Measurements from ENCODE around the gene AQR.
"Not testable (repeated sequence)": the region's sequence is repeated elsewhere in the genome, so short reads cannot be mapped to it uniquely, and the experiment has no call there.

The AQR gene

DNA sequence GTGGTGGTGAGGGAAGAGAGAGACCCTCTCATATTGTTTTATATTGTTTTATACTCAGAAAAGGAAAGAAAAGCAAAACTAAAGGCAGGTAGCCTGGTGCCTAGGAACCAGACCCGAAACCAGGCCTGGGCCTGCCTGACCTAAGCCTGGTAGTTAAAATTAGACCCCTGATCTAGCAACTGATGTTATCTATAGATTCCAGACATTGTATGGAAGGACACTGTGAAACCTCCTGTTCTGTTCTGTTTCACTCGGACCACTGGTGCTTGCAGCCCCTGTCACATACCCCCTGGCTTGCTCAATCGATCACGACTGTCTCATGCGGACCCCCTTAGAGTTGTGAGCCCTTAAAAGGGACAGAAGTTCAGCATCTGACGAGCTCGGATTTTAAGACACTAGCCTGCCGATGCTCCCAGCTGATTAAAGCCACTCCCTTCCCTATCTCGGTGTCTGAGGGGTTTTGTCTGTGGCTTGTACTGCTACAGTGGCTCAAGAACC is 156.6 kb downstream of the AQR start:
- DNase-seq (ENCODE audit: low spot score), result not testable (repeated sequence)

DNA sequence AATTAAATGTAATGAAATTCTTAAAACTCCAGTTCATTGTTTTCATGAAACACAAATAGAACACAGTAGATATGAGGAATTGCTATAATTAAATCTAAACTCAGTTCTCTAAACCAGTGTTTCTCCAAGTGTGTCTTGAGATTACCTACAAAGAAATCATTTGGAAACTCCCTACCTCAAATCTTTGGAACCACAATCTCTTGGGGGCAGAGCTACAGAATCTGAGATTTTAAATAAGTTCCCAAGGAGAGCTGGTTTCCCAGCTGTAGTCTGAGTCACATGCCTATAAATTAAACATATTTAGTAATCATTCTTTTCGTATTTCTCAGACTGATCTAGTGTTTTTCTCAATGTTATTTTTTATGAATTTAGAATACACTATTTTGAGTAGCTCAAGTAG is 157.2 kb downstream of the AQR start:
- DNase-seq (ENCODE audit: low spot score), result no peak

DNA sequence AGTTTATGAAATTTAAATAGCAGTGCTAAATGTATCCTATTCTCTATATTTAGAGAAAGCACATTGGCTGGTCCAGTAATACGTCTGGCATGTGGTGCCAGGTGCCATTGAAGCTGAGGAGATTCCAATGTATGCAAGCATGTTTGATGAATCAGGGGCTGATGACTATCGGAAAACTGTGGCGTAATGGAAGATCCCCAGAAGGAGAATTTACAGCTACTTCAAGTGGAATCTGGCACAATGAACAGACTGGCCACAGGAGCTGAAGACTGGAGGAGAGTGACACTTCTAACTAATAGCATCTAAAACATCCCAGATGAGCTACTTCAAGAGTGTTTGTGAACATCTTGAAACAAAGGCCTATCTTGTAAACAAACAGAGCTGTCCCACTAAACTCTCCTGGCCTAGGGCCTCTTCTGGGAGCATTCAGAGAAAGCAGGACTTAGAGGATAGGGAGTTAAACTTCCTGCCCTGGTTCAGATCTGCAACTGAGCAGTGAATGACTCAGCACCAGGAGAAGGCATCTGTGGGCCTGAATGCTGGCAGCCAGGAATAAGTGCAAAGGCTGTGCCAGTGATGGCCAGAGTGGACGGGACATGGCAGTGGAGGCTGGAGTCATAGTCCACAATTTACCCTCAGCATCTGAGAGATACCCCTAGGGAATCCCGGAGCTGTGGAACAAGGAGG is 159.0 kb downstream of the AQR start:
- no peak for DNase-seq (ENCODE audit: low spot score)

DNA sequence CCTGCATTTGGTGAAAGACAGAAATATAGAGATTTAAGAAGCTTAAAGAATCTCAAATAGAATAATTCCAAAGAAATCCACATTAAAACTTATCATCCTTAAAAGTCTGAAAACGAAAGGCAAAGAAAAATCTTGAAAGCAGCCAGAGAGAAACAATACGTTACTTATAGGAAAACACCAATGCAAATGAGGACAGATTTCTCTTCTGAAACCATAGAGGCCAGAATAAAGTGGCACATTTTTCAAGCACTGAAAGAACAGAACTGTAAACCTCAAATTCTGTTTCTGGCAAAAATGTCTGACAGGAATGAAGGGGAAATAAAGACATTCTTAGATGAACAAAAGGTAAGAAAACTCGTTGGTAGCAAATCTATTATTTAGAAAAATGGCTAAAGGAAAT is 160.4 kb downstream of the AQR start:
- DNase-seq (ENCODE audit: low spot score), result no peak

DNA sequence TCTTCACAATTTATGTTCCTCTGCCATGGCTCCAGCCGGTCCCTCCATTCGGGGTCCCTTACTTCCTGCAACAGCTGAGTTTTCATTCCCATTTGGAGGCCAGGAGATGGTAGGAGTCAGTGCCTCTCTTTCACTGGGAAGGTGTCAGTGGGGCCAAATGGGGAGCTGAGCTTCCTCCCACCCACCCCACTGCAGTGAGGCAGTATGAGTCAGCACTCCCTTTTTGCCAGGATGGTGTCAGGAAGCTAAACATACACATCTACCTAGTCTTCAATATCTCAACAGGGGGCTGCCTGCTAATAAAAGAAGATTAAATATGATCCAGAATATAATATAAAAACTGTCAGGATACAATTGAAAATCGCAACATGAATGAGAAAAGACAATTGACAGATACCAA is 161.5 kb downstream of the AQR start:
- DNase-seq (ENCODE audit: low spot score), result no peak

DNA sequence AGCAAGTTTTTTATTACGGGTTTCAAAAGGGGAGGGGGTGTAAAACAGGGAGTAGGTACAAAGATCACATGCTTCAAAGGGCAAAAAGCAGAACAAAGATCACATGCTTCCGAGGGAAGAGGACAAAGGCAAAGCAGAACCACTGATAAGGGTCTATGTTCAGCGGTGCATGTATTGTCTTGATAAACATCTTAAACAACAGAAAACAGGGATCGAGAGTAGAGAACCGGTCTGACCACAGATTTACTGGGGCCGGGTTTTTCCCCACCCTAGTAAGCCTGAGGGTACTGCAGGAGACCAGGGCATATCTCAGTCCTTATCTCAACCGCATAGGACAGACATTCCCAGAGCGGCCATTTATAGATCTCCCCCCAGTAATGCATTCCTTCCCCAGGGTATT is 162.3 kb downstream of the AQR start:
- not testable (repeated sequence) for DNase-seq (ENCODE audit: low spot score)

DNA sequence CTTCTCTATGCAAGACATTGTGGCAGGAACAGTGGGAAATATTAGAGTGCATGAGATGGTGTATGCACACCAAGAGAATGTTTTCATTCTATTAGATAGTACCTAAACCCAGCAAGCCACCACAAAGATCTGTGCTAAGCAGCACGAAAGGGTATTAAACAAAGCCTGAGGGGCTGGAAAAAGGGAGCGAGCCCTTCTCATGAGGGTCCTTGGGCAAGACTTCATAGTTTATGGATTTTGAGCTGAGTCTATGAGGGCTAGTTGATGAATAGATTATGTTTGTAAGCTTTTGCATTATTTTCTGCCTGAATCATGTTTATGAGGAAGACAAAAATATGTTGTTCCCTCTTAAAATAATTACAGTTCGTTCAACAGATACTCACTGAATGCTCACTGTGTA is 164.8 kb downstream of the AQR start:
- no peak for DNase-seq (ENCODE audit: low spot score)

DNA sequence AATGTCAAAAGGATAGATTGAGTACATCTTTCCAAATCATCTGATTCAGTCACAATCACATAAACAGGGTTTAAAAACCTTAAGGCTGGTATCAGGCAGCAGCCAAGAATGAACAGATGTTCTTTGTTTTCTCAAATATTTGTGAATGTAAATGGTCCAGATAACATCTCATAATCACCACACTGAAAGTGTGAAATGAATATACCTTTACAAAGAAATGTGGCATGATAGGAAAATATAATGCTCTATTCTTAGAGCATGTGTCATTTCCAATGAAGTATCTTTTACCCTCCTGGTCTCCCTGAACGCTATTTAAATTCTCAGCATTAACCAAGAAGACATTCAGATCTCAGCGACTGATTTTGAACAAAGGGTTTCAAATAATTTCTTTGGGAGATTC is 165.4 kb downstream of the AQR start:
- no peak for DNase-seq (ENCODE audit: low spot score)

DNA sequence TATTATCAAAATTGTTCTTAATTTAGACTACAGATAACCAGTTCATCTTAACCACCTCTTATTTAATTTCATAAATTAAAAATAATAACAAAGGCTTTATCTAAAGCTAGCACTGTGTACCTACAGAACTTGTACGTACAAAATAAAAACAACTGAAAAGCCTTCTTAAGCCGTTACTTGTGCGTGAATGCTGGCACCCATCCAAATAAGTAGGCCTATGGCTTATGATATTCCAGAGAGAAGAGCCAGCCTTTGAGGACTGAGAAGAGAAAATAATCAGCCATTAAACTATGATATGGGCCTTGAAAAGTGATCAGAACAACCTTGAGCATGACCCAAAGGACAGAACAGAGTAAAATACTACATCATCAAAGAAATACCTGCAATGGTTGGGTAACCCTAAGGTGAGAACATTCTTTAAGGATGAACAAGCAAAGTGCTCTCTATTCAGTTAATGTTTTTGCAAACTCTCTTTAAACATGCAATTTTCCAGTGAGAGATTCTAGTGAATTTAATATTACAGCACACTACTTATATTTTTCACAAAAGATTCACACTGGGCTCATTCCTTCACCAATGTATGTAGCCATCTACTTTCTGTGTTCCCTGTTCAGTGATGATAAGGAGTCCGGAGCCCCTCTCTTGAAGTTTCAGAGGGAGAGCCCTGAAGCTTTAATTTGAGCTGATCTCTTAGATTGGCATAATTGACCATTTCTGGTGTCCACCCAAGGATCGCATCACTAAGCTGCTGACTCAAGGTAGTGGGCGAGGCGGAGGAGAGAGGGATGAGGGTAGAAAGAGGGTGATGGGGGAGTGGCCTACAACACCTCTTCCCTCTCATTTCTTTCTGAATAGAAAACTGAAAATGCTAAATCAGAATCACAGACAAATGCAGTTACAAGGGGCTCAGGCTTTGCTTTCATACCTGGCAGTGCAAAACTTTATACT is 166.5 kb downstream of the AQR start:
- no peak for DNase-seq (ENCODE audit: low spot score)

DNA sequence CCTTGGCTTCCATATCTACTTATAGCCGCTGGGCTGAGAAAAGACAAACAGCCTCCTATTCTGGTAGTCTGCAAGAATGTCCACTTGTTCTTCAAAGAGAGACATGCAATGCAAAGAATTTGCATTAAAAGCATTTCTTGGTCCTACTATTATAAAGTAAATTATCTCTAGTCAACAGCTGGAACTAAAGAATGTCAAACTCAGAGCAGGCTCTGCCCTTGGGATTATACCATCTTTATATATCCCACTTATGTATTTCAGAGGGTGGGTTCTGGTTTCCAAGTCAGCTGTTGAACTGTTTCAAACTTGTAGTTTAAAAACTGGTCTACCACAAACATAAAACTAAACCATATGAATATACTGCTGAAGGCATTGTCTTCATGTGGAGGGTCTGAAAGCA is 167.2 kb downstream of the AQR start:
- DNase-seq (ENCODE audit: low spot score), result no peak

Measured in left forelimb (tissue), 1 donor.